Caco-2 (cell line): ENCODE data around the gene LEUTX. TPM values are rescaled to one million over a fixed set of nuclear protein-coding genes. Genes with fewer than 3 reads are reported as not detected.

ENCODE experiments used
- BruUV-seq: library from RNA; stranded (reverse); fragments of 400-500 nt; replicated peaks from 2 replicates; lab custom pipeline; 2021; lab: Mats Ljungman, UMichigan
- CTCF ChIA-PET: fragments of 300-600 bp; sonication (Branson Sonifier 250); formaldehyde crosslinking; loops from one replicate; lab custom pipeline; 2022; ENCODE audit warnings: antibody characterized with exemption; lab: Charles Lee
- POLR2A ChIA-PET: fragments of 300-600 bp; sonication (Branson Sonifier 250); formaldehyde crosslinking; loops from one replicate; lab custom pipeline; 2022; ENCODE audit warnings: antibody characterized with exemption; lab: Charles Lee
- DNase-seq, 2 experiments: peaks; one replicate each; pipeline versions ENCODE4 v3.0.0 to v3.0.0-alpha.2; 2020 to 2022
- H3K27me3 ChIP-seq: replicated peaks from 2 replicates; pipeline ENCODE4 v1.6.0; 2011; ENCODE audit warnings: low read length; ENCODE audit not compliant: control insufficient read depth, insufficient read depth
- H3K36me3 ChIP-seq: 2 replicates; pipeline ENCODE4 v1.5.1; 2011; ENCODE audit warnings: low read length; ENCODE audit not compliant: control insufficient read depth, insufficient read depth
- H3K4me1 ChIP-seq: fragments of 250-450 bp; sonication (Bioruptor Pico); 2 replicates; pipeline ENCODE4 v1.5.1; 2020; ENCODE audit warnings: mild to moderate bottlenecking
- H3K4me3 ChIP-seq: 2 replicates; pipeline ENCODE4 v1.5.1; 2011; ENCODE audit warnings: low read depth, mild to moderate bottlenecking, control low read depth, low read length
- H3K9me3 ChIP-seq: fragments of 250-450 bp; sonication (Bioruptor Pico); 2 replicates; pipeline ENCODE4 v1.5.1; 2020; ENCODE audit warnings: mild to moderate bottlenecking, moderate library complexity
- H3K27ac Mint-ChIP-seq: one replicate; pipeline ENCODE4 v1.8.0; 2022; ENCODE audit warnings: mixed read lengths; ENCODE audit not compliant: unreplicated experiment
- H3K27me3 Mint-ChIP-seq: one replicate; pipeline ENCODE4 v1.8.0; 2022; ENCODE audit warnings: mixed read lengths; ENCODE audit not compliant: insufficient read depth, unreplicated experiment
- H3K36me3 Mint-ChIP-seq: one replicate; pipeline ENCODE4 v1.8.0; 2022; ENCODE audit warnings: mild to moderate bottlenecking, mixed read lengths; ENCODE audit not compliant: insufficient read depth, unreplicated experiment
- H3K4me1 Mint-ChIP-seq: one replicate; pipeline ENCODE4 v1.8.0; 2022; ENCODE audit warnings: low read depth, mixed read lengths; ENCODE audit not compliant: unreplicated experiment
- H3K4me3 Mint-ChIP-seq: one replicate; pipeline ENCODE4 v1.8.0; 2022; ENCODE audit warnings: mild to moderate bottlenecking, moderate library complexity, mixed read lengths; ENCODE audit not compliant: unreplicated experiment
- H3K9me3 Mint-ChIP-seq: one replicate; pipeline ENCODE4 v1.8.0; 2022; ENCODE audit warnings: mixed read lengths; ENCODE audit not compliant: unreplicated experiment
- intact Hi-C: fragments of 100-400 bp; cut with micrococcal nuclease; formaldehyde crosslinking; loops from one replicate; pipeline ENCODE4 v1.10.0; 2022; ENCODE audit not compliant: unreplicated experiment
- total RNA-seq: library from RNA; stranded (reverse); gene quantifications from 2 replicates; pipeline ENCODE4 v1.2.3, GENCODE V29; 2022
- TF ChIP-seq, protein P1 (sequence below), 2 experiments: fragments of 200-600 bp in 1 of 2; IDR thresholded peaks; 1 replicate in 1 of 2; 2 replicates in 1 of 2; pipeline versions ENCODE4 v1.5.1 to v1.8.0; 2011 to 2022; ENCODE audit warnings: antibody characterized with exemption in 1 of 2, control low read depth in 1 of 2, inconsistent platforms in 1 of 2, low read depth in 1 of 2, low read length in 1 of 2, mild to moderate bottlenecking in 1 of 2, moderate library complexity in 1 of 2; ENCODE audit not compliant: insufficient read depth in 1 of 2, severe bottlenecking in 1 of 2, unreplicated experiment in 1 of 2

Gene LEUTX
- total RNA-seq, 1 experiment from 2014 or later = not detected

DNA sequence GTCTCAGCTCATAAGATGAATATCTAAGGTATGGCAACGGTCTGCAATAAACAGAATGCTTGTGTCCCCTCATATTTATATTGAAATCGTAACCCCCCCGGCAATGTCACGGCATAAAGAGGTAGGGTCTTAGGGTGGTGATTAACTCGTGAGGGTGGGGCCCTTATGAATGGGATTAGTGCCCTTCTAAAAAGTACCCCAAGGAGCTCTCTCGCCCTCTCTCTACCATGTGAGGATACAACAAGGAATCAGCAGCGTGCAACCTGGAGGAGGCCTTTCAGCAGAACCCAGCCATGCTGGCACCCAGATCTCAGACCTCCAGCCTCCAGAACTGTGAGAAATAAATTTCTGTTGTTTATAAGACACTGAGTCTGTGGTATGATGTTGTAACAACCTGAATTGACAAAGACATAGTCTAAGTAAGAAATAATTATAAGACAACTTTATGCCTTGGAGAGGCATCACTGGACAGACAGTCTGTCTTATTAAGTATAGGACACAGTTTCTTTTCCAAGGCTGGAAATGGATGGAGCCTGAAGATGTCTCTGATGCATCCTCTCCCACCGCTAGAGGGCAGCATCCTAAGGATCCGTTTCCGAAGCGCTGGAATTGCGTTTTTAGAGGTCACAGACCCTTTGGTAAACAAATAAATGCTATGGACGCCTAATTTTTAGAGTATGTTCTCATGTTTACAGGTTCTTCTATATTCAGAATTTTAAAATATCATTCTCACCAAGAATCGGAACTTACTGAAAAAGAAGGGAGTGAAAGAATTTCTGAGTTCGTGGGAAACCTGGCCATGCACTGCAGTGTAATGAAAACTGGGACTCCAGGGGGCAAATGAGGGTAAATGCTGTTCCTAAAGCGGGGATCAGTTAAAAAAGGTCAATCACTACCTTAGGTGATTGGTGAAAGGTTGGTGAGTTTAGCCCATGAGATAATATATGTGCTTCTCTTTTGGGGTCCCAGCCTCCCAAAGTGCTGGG, 13.3 kb upstream of the LEUTX start:
- peak; percentile 44 to 59 for DNase-seq
- H3K36me3 ChIP-seq = no peaks in the 10 kb centered on the region
- Mint-ChIP-seq H3K4me3 (no peak overlapping the region), H3K4me1 (no peaks in the 10 kb centered on the region), H3K36me3 (no peaks in the 10 kb centered on the region), H3K27me3 (peaks cover 14% of the 10 kb centered on the region), H3K27ac (no peak overlapping the region), H3K9me3 (no peaks in the 10 kb centered on the region)
- CTCF ChIA-PET = interaction anchor here (1.2 kb wide), 1 partner anchor 19 kb away, joined by 3 read pairs; no protein-coding TSS in a partner anchor
- no TSS peak for BruUV-seq
- H3K27me3 ChIP-seq = no peaks in the 10 kb centered on the region
- no peaks in the 10 kb centered on the region for H3K4me1 ChIP-seq
- intact Hi-C loops = loop anchor here (2.0 to 10.0 kb wide), 2 partner anchors 79 to 91 kb away; no protein-coding TSS in a partner anchor
- TF ChIP-seq, protein P1, sequence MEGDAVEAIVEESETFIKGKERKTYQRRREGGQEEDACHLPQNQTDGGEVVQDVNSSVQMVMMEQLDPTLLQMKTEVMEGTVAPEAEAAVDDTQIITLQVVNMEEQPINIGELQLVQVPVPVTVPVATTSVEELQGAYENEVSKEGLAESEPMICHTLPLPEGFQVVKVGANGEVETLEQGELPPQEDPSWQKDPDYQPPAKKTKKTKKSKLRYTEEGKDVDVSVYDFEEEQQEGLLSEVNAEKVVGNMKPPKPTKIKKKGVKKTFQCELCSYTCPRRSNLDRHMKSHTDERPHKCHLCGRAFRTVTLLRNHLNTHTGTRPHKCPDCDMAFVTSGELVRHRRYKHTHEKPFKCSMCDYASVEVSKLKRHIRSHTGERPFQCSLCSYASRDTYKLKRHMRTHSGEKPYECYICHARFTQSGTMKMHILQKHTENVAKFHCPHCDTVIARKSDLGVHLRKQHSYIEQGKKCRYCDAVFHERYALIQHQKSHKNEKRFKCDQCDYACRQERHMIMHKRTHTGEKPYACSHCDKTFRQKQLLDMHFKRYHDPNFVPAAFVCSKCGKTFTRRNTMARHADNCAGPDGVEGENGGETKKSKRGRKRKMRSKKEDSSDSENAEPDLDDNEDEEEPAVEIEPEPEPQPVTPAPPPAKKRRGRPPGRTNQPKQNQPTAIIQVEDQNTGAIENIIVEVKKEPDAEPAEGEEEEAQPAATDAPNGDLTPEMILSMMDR (IDR thresholded peaks at IDR 0.05; ENCODE audit: insufficient read depth in 1 of 2, low read depth in 1 of 2, low read length in 1 of 2, severe bottlenecking in 1 of 2, unreplicated experiment in 1 of 2) = peak; percentile 86
- H3K9me3 ChIP-seq = peaks cover 8% of the 10 kb centered on the region; the same call in 1 of the 2 replicates
- H3K4me3 ChIP-seq = no peak overlapping the region
- POLR2A ChIA-PET = no interaction called here

DNA sequence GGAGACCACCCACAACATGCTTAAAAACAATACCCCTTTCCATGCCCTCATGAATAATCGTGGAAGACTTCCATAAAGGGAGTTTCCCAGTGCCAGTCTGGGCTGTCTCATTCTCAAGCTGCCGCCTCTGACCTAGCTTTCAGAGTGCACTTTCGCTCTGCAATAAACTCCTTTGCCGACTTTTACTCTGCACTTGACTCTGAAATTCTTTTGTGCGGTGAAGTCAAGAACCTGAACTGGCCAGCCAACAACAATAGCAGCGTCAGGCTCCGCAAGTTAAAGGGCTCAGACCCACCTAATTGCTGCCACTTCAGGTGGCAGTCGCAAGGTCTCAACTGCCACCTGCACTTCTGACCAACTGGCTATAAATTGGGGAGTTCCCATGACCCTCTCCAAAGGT, 10.3 kb upstream of the LEUTX start:
- Histone ChIP-seq H3K4me1 (no peaks in the 10 kb centered on the region), H3K9me3 (peaks cover 8% of the 10 kb centered on the region; the same call in 1 of the 2 replicates), H3K4me3 (no peak overlapping the region), H3K27me3 (no peaks in the 10 kb centered on the region), H3K36me3 (no peaks in the 10 kb centered on the region)
- H3K4me1 Mint-ChIP-seq = no peaks in the 10 kb centered on the region
- H3K27ac Mint-ChIP-seq = no peak overlapping the region
- intact Hi-C loops = loop anchor here (10.0 kb wide), 1 partner anchor 94 kb away; no protein-coding TSS in a partner anchor
- ChIA-PET CTCF (no interaction called here), POLR2A (no interaction called here)
- TF ChIP-seq, protein P1 (IDR thresholded peaks at IDR 0.05; ENCODE audit: insufficient read depth in 1 of 2, low read depth in 1 of 2, low read length in 1 of 2, severe bottlenecking in 1 of 2, unreplicated experiment in 1 of 2) = no peak
- DNase-seq = no peak
- H3K9me3 Mint-ChIP-seq = no peaks in the 10 kb centered on the region
- BruUV-seq = no TSS peak
- no peak overlapping the region for H3K4me3 Mint-ChIP-seq
- H3K27me3 Mint-ChIP-seq = peaks cover 10% of the 10 kb centered on the region
- H3K36me3 Mint-ChIP-seq = no peaks in the 10 kb centered on the region

GRCh38 chr19:39768786-39769185, 9.9 kb upstream of the LEUTX start:
- ChIA-PET POLR2A (no interaction called here), CTCF (interaction anchor here (0.9 kb wide), 1 partner anchor 18 kb away, joined by 5 read pairs; no protein-coding TSS in a partner anchor)
- no peak overlapping the region for H3K4me3 ChIP-seq
- no peak for DNase-seq
- peaks cover 8% of the 10 kb centered on the region; the same call in 1 of the 2 replicates for H3K9me3 ChIP-seq
- intact Hi-C loops = loop anchor here (10.0 kb wide), 1 partner anchor 94 kb away; no protein-coding TSS in a partner anchor
- peaks cover under 1% of the 10 kb centered on the region; the same call in 1 of the 2 replicates for H3K4me1 ChIP-seq
- peaks cover 8% of the 10 kb centered on the region for H3K27me3 Mint-ChIP-seq
- TF ChIP-seq, protein P1 (IDR thresholded peaks at IDR 0.05; ENCODE audit: insufficient read depth in 1 of 2, low read depth in 1 of 2, low read length in 1 of 2, severe bottlenecking in 1 of 2, unreplicated experiment in 1 of 2) = no peak
- H3K9me3 Mint-ChIP-seq = no peaks in the 10 kb centered on the region
- no peak overlapping the region for H3K4me3 Mint-ChIP-seq
- no peaks in the 10 kb centered on the region for H3K36me3 Mint-ChIP-seq
- no peaks in the 10 kb centered on the region for H3K4me1 Mint-ChIP-seq
- H3K36me3 ChIP-seq = no peaks in the 10 kb centered on the region
- no TSS peak for BruUV-seq
- H3K27me3 ChIP-seq = no peaks in the 10 kb centered on the region
- no peak overlapping the region for H3K27ac Mint-ChIP-seq
